Upper lobe of right lung (tissue), 1 donor: ENCODE measurements around the gene ACOT8. TPM values are rescaled to one million over a fixed set of nuclear protein-coding genes. Genes with fewer than 3 reads are reported as not detected.

ENCODE experiments used
- ATAC-seq: fragments of 200-7000 bp; cut with Tn5 transposase; one replicate; pipeline ENCODE4 v1.9.1; 2020; ENCODE audit warnings: mild to moderate bottlenecking, moderate library complexity
- DNase-seq: peaks from one replicate; pipeline ENCODE4 v3.0.0-alpha.2; 2020
- H3K27ac ChIP-seq: fragments of 200-600 bp; one replicate; pipeline ENCODE4 v1.8.0; 2022
- H3K27me3 ChIP-seq: fragments of 200-600 bp; one replicate; pipeline ENCODE4 v1.8.0; 2022; ENCODE audit warnings: mild to moderate bottlenecking
- H3K36me3 ChIP-seq: fragments of 200-600 bp; one replicate; pipeline ENCODE4 v1.8.0; 2022
- H3K4me1 ChIP-seq: fragments of 200-600 bp; one replicate; pipeline ENCODE4 v1.8.0; 2022
- H3K4me3 ChIP-seq: fragments of 200-600 bp; one replicate; pipeline ENCODE4 v1.8.0; 2022; ENCODE audit warnings: mild to moderate bottlenecking
- H3K9me3 ChIP-seq: fragments of 200-600 bp; one replicate; pipeline ENCODE4 v1.8.0; 2022
- intact Hi-C: fragments of 100-400 bp; cut with DNase I; formaldehyde crosslinking; loops from one replicate; pipeline ENCODE4 v1.11.0; 2022
- total RNA-seq: library from RNA; stranded (reverse); fragmentation: NEBNext Ultra II Directional; extraction: Animal tissue kit (Norgen Biotek cat#: 25700); gene quantifications from one replicate; pipeline ENCODE4 v1.2.1, GENCODE V29; 2021
- TF ChIP-seq, protein P1 (sequence below): fragments of 200-600 bp; IDR thresholded peaks from one replicate; pipeline ENCODE4 v1.8.0; 2022; ENCODE audit warnings: antibody characterized with exemption
- donor health status: DM: no; HTN: yes; CAD: no; lungs with severe emphysema.

Gene ACOT8
- total RNA-seq, 1 donor from 2014 or later: 23.5 TPM

DNA sequence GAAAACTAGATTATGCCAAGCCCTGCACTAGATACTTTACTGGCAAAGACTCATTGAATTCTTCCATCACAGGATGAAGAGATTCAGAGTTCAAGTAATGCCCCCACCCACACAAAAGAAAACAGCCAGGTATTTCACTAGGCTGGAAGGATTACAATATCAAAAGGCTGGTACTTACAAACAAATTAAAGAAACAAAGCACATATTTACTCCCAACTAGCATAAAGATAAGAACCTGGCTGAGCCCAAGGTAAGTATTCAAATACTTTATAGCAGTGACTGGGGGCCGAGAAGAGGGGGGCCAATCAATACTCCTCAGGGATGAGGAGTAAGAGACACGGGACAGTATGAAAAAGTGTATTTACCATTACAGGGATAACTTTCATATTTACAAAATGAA is 3.7 kb downstream of the ACOT8 start:
- intact Hi-C loops: no loop called here
- peaks cover 21% of the 10 kb centered on the region for H3K4me1 ChIP-seq
- TF ChIP-seq, protein P1, sequence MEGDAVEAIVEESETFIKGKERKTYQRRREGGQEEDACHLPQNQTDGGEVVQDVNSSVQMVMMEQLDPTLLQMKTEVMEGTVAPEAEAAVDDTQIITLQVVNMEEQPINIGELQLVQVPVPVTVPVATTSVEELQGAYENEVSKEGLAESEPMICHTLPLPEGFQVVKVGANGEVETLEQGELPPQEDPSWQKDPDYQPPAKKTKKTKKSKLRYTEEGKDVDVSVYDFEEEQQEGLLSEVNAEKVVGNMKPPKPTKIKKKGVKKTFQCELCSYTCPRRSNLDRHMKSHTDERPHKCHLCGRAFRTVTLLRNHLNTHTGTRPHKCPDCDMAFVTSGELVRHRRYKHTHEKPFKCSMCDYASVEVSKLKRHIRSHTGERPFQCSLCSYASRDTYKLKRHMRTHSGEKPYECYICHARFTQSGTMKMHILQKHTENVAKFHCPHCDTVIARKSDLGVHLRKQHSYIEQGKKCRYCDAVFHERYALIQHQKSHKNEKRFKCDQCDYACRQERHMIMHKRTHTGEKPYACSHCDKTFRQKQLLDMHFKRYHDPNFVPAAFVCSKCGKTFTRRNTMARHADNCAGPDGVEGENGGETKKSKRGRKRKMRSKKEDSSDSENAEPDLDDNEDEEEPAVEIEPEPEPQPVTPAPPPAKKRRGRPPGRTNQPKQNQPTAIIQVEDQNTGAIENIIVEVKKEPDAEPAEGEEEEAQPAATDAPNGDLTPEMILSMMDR: no peak
- ATAC-seq (no peak), DNase-seq (no peak)
- H3K27me3 ChIP-seq: no peaks in the 10 kb centered on the region
- no peaks in the 10 kb centered on the region for H3K9me3 ChIP-seq
- peaks cover 28% of the 10 kb centered on the region for H3K36me3 ChIP-seq
- H3K27ac ChIP-seq: no peak overlapping the region
- no peak overlapping the region for H3K4me3 ChIP-seq

DNA sequence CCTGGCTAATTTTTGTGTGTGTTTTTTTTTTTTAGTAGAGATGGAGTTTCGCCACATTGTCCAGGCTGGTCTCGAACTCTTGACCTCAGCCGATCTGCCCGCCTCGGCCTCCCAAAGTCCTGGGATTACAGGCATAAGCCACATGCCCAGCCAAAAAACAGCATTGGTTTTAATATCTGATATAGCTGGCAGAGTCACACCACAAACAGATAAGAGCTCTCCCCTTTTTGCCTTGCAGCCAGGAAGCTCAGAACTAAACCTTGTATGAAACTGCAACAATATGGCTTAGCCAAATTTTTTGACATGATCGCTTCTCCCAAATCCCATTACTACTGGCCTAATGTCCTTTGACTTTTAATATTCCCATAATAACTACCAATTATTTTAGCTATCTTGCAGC is 4.9 kb downstream of the ACOT8 start:
- Histone ChIP-seq H3K4me3 (no peak overlapping the region), H3K36me3 (peaks cover 36% of the 10 kb centered on the region), H3K9me3 (no peaks in the 10 kb centered on the region), H3K4me1 (peaks cover 15% of the 10 kb centered on the region), H3K27me3 (no peaks in the 10 kb centered on the region), H3K27ac (no peak overlapping the region)
- TF ChIP-seq, protein P1: no peak
- DNase-seq (no peak), ATAC-seq (no peak)
- intact Hi-C loops: no loop called here

- H3K36me3 ChIP-seq: peaks cover 39% of the 10 kb centered on the region
These were observed 5.7 kb downstream of the ACOT8 start for GRCh38 chr20:45851501-45851900.

GRCh38 chr20:45850926-45851325 is 6.3 kb downstream of the ACOT8 start:
- no peak for ATAC-seq
- Histone ChIP-seq H3K4me3 (no peak overlapping the region), H3K4me1 (peaks cover 9% of the 10 kb centered on the region), H3K36me3 (peaks cover 45% of the 10 kb centered on the region), H3K27me3 (no peaks in the 10 kb centered on the region), H3K27ac (no peak overlapping the region), H3K9me3 (no peaks in the 10 kb centered on the region)
- intact Hi-C loops: no loop called here
- TF ChIP-seq, protein P1: no peak
- no peak for DNase-seq

More at GRCh38 chr20:45851501-45851900, 5.7 kb downstream of the ACOT8 start:
- Histone ChIP-seq H3K9me3 (no peaks in the 10 kb centered on the region), H3K4me3 (no peak overlapping the region), H3K27ac (no peak overlapping the region), H3K27me3 (no peaks in the 10 kb centered on the region), H3K4me1 (peaks cover 14% of the 10 kb centered on the region)
- ATAC-seq (no peak), DNase-seq (no peak)
- TF ChIP-seq, protein P1: no peak
- intact Hi-C loops: no loop called here

GRCh38 chr20:45850238-45850637 is 7.0 kb downstream of the ACOT8 start:
- Histone ChIP-seq H3K27me3 (no peaks in the 10 kb centered on the region), H3K36me3 (peaks cover 52% of the 10 kb centered on the region), H3K4me1 (peaks cover 2% of the 10 kb centered on the region), H3K9me3 (no peaks in the 10 kb centered on the region), H3K27ac (no peak overlapping the region), H3K4me3 (no peak overlapping the region)
- DNase-seq (no peak), ATAC-seq (no peak)
- intact Hi-C loops: no loop called here
- TF ChIP-seq, protein P1: no peak

GRCh38 chr20:45848969-45849582 is 8.1 kb downstream of the ACOT8 start:
- H3K36me3 ChIP-seq: peaks cover 64% of the 10 kb centered on the region
- no peaks in the 10 kb centered on the region for H3K27me3 ChIP-seq
- DNase-seq: no peak
- TF ChIP-seq, protein P1: no peak
- no peak overlapping the region for H3K27ac ChIP-seq
- no peak for ATAC-seq
- no peak overlapping the region for H3K4me3 ChIP-seq
- H3K4me1 ChIP-seq: no peaks in the 10 kb centered on the region
- intact Hi-C loops: no loop called here
- H3K9me3 ChIP-seq: no peaks in the 10 kb centered on the region
